Measurements from ENCODE around the gene NELFB. TPM values are rescaled to one million over a fixed set of nuclear protein-coding genes. Genes with fewer than 3 reads are reported as not detected.

The NELFB gene
- total RNA-seq, 4 donors from 2014 or later: 45.0 to 54.2 (median 50.9) TPM

GRCh38 chr9:137247916-137248175 lies 7.3 kb upstream of the NELFB start:
- TF ChIP-seq, protein P1, sequence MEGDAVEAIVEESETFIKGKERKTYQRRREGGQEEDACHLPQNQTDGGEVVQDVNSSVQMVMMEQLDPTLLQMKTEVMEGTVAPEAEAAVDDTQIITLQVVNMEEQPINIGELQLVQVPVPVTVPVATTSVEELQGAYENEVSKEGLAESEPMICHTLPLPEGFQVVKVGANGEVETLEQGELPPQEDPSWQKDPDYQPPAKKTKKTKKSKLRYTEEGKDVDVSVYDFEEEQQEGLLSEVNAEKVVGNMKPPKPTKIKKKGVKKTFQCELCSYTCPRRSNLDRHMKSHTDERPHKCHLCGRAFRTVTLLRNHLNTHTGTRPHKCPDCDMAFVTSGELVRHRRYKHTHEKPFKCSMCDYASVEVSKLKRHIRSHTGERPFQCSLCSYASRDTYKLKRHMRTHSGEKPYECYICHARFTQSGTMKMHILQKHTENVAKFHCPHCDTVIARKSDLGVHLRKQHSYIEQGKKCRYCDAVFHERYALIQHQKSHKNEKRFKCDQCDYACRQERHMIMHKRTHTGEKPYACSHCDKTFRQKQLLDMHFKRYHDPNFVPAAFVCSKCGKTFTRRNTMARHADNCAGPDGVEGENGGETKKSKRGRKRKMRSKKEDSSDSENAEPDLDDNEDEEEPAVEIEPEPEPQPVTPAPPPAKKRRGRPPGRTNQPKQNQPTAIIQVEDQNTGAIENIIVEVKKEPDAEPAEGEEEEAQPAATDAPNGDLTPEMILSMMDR (IDR thresholded peaks at IDR 0.05): no peak
- no peak for TF ChIP-seq EP300 (IDR thresholded peaks at IDR 0.05)
- no peak for TF ChIP-seq POLR2A (IDR thresholded peaks at IDR 0.05)
- TF ChIP-seq POLR2AphosphoS5 (IDR thresholded peaks at IDR 0.05): no peak
- Histone ChIP-seq H3K36me3 (peaks cover 5% of the 10 kb centered on the region), H3K27ac (no peak overlapping the region), H3K27me3 (no peaks in the 10 kb centered on the region), H3K4me1 (peaks cover 29% of the 10 kb centered on the region), H3K4me3 (no peak overlapping the region), H3K9me3 (no peaks in the 10 kb centered on the region)
- WGBS: 100% methylated on average over 1 of the region's 6 CpGs
- no peak for DNase-seq (ENCODE audit: low spot score in 2 of 2)

- Histone ChIP-seq H3K36me3 (no peaks in the 10 kb centered on the region), H3K9me3 (no peaks in the 10 kb centered on the region), H3K4me1 (peaks cover 15% of the 10 kb centered on the region), H3K4me3 (no peak overlapping the region), H3K27me3 (no peaks in the 10 kb centered on the region), H3K27ac (no peak overlapping the region)
- TF ChIP-seq EP300 (IDR thresholded peaks at IDR 0.05): no peak
- TF ChIP-seq POLR2A (IDR thresholded peaks at IDR 0.05): no peak
- no peak for TF ChIP-seq POLR2AphosphoS5 (IDR thresholded peaks at IDR 0.05)
- TF ChIP-seq, protein P1 (IDR thresholded peaks at IDR 0.05): no peak
- WGBS: 61% methylated on average over 5 of the region's 18 CpGs
- no peak for DNase-seq (ENCODE audit: low spot score in 2 of 2)
These were observed 4.6 kb upstream of the NELFB start for GRCh38 chr9:137250329-137251193.

DNA sequence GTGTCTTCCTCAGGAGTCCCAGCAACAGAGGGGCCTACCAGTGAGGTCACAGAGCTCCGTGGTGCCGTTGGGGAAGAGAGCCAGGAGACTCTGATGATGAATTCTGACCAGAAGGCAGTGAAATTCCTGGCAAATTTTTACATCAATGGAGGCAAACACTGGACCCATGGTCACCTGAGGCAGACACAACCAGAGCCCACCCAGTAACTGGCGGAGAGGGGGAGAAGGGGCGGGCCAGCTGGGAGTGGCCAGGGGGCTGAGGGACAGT lies 4.0 kb upstream of the NELFB start, which contains the start of gene STPG3:
Gene STPG3 (plus strand): TSS at position 93 of the 268 bp plus-strand sequence. CDS start 1 bp downstream, at position 94.
- Histone ChIP-seq H3K36me3 (no peaks in the 10 kb centered on the region), H3K4me3 (no peak within 1 kb of the TSS), H3K4me1 (peaks cover 18% of the 10 kb centered on the region), H3K9me3 (no peaks in the 10 kb centered on the region), H3K27ac (no peak within 1 kb of the TSS), H3K27me3 (no peaks in the 10 kb centered on the region)
- TF ChIP-seq, protein P1 (IDR thresholded peaks at IDR 0.05): no peak
- 62% methylated on average over 4 of the region's 4 CpGs for WGBS
- no peak for DNase-seq (ENCODE audit: low spot score in 2 of 2)

DNA sequence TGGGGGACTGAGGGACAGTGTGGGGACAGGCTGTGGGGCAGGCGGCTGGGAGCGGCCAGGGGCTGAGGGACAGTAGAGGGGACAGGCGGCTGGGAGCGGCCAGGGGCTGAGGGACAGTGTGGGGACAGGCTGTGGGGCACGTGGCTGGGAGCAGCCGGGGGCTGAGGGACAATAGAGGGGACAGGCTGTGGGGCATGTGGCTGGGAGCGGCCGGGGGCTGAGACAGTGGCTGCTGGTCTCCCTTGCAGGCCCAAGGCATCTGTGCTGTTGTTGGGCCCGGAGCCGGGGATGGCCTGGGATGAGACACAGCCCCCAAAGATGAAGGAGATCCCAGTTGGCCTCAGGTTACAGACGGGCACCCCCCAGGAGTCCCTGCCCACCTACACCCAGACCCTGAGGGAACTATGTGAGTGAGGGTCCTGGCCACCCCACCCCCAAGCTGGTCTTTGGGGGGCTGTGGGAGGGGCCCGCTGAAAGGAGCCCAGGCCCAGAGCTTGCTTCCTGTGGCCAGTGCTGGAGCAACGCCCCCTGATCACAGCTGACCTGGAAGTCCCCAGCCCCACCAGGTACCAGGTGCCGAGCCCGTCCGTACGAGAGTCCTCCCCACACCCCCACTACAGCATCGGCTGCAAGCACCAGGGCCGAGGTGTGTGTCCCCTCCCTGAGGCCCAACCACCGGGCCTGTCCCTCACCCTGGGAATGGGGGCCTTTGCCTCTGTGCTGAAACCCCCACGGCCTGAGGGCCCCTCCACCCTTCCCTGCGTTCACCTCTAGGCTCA lies 3.4 kb upstream of the NELFB start:
- peaks cover 2% of the 10 kb centered on the region for H3K36me3 ChIP-seq
- no peak overlapping the region for H3K4me3 ChIP-seq
- H3K27ac ChIP-seq: no peak overlapping the region
- no peak for DNase-seq (ENCODE audit: low spot score in 2 of 2)
- H3K27me3 ChIP-seq: no peaks in the 10 kb centered on the region
- 88% methylated on average over 19 of the region's 22 CpGs for WGBS
- TF ChIP-seq, protein P1 (IDR thresholded peaks at IDR 0.05): no peak
- TF ChIP-seq POLR2A (IDR thresholded peaks at IDR 0.05): no peak
- TF ChIP-seq EP300 (IDR thresholded peaks at IDR 0.05): no peak
- no peak for TF ChIP-seq POLR2AphosphoS5 (IDR thresholded peaks at IDR 0.05)
- H3K9me3 ChIP-seq: no peaks in the 10 kb centered on the region
- H3K4me1 ChIP-seq: peaks cover 23% of the 10 kb centered on the region

Measured in suprapubic skin (tissue), 4 donors.